NK-92 treated with Interleukin-12 subunit alpha and Interleukin-12 subunit beta, amount 100 ng/mL, for 24 hours (cell line): ENCODE results near the gene CAPN2.

Source experiments
- DNase-seq: peaks from one replicate; lab custom pipeline; 2025; lab: John Stamatoyannopoulos, UW

The CAPN2 gene

GRCh38 chr1:223702735-223703667, 9.3 kb upstream of the CAPN2 start:
- DNase-seq: no peak

GRCh38 chr1:223703668-223704013, 8.7 kb upstream of the CAPN2 start:
- no peak for DNase-seq

GRCh38 chr1:223704921-223705878, 7.1 kb upstream of the CAPN2 start:
- DNase-seq: no peak

GRCh38 chr1:223706077-223706973, 6.0 kb upstream of the CAPN2 start:
- no peak for DNase-seq

GRCh38 chr1:223707256-223708000, 4.9 kb upstream of the CAPN2 start:
- no peak for DNase-seq

GRCh38 chr1:223708001-223708359, 4.4 kb upstream of the CAPN2 start:
- no peak for DNase-seq

GRCh38 chr1:223708651-223709268, 3.6 kb upstream of the CAPN2 start:
- DNase-seq: no peak

GRCh38 chr1:223709598-223709997, 2.7 kb upstream of the CAPN2 start:
- DNase-seq: no peak

- no peak for DNase-seq
These were observed 1.9 kb upstream of the CAPN2 start for GRCh38 chr1:223710179-223711133.

- DNase-seq: no peak
These were observed 1.2 kb upstream of the CAPN2 start for GRCh38 chr1:223711173-223711572.

GRCh38 chr1:223711747-223712193, 569 bp upstream of the CAPN2 start:
- no peak for DNase-seq

GRCh38 chr1:223712850-223713474, 623 bp downstream of the CAPN2 start:
- DNase-seq: peak; percentile 58

- DNase-seq: peak; percentile 29
These were observed 1.4 kb downstream of the CAPN2 start for GRCh38 chr1:223713546-223714420.

- no peak for DNase-seq
These were observed 2.0 kb downstream of the CAPN2 start for GRCh38 chr1:223714421-223714724.

GRCh38 chr1:223714849-223715603, 2.7 kb downstream of the CAPN2 start:
- DNase-seq: no peak

GRCh38 chr1:223715604-223716172, 3.3 kb downstream of the CAPN2 start:
- DNase-seq: no peak

GRCh38 chr1:223716302-223716862, 4.0 kb downstream of the CAPN2 start:
- DNase-seq: peak; percentile 63
